OCI-LY7 (cell line): Measurements from ENCODE around the gene CORO6.

Experiments used
- CTCF ChIP-seq: fragments of 200-600 bp; sonication (generic); conservative IDR thresholded peaks from 2 replicates; pipeline ENCODE4 v1.5.1; 2014; ENCODE audit warnings: mild to moderate bottlenecking, antibody characterized with exemption, low read length, moderate library complexity, mixed read lengths
- EZH2phosphoT487 ChIP-seq: fragments of 200-600 bp; sonication (generic); IDR thresholded peaks from 2 replicates; pipeline ENCODE4 v1.6.1; 2018; ENCODE audit warnings: low read depth, borderline replicate concordance, mild to moderate bottlenecking, mixed run types, antibody characterized with exemption, low read length, moderate library complexity, mixed read lengths

DNA sequence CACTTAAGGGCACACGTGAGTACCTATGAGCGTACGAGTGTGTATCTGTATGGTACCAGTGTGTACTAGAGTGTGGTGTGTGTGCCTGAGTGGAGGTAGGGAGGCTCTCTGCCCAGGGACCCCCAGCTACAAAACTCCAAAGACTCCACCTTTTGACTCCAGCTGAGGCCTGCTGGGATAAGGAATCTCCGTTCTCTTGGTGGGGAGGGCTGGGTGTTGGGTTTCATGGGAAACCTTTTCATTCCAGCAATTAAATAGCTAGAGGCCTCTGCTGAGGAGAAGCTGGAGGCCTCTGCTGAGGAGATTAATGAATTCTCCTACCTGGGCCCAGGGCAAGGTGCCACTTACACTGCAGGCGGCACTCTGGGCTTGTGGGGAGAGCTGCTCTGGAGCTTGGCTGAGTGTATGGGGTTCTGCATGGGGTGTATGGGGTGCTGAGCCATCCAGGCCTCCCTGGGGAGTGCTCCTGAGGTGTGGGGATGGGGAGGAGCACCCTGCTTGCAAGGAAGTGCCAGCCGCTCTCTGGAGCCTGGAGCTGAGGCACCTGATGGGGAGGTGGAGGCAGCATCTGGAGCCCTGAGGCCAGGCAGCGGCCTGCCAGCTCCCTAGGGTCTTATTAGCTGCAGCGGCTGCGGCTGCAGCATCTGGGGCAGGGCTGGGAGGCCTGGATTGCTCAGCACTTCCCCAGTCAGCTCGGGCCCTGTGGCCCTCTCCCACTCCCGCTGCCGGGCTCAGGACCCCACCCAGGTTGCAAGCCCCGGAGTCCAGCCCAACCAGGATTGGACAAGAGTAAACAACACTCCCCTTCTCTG, 25.1 kb downstream of the CORO6 start:
- TF ChIP-seq CTCF (no peak), EZH2phosphoT487 (no peak)
